ENCODE data around the gene TSPAN33.

- TF ChIP-seq CTCF (conservative IDR thresholded peaks at IDR 0.05 in 1 of 2, IDR thresholded peaks at IDR 0.05 in 1 of 2; ENCODE audit: extremely low read depth in 1 of 2, insufficient read depth in 1 of 2, low read depth in 1 of 2, low read length in 2 of 2): no peak
- no peak for TF ChIP-seq EZH2 (IDR thresholded peaks at IDR 0.05; ENCODE audit: borderline replicate concordance, low read length)
Observed at GRCh38 chr7:129146237-129146979, 1.9 kb downstream of the TSPAN33 start.

Data from mammary epithelial cell (primary cell).